Smooth muscle cell (in vitro differentiated cells): ENCODE measurements around the gene BORCS8. TPM values are rescaled to one million over a fixed set of nuclear protein-coding genes. Genes with fewer than 3 reads are reported as not detected.

Experiments used
- DNase-seq: peaks from one replicate; lab custom pipeline; 2025; ENCODE audit not compliant: unreplicated experiment; lab: John Stamatoyannopoulos, UW
- H2AFZ ChIP-seq: fragments of 200-600 bp; sonication (generic); 2 replicates; pipeline ENCODE4 v1.6.0; 2016; ENCODE audit warnings: antibody characterized with exemption, low read depth, mild to moderate bottlenecking
- H3F3A ChIP-seq: fragments of 200-600 bp; sonication (generic); 2 replicates; pipeline ENCODE4 v1.6.0; 2017; ENCODE audit warnings: antibody characterized with exemption, low read depth
- H3K27ac ChIP-seq: fragments of 200-600 bp; sonication (generic); 2 replicates; pipeline ENCODE4 v1.5.1; 2016; ENCODE audit warnings: low read depth, mild to moderate bottlenecking
- H3K27me3 ChIP-seq: fragments of 200-600 bp; sonication (generic); 2 replicates; pipeline ENCODE4 v1.6.1; 2016; ENCODE audit warnings: low read depth, mild to moderate bottlenecking
- H3K36me3 ChIP-seq: fragments of 200-600 bp; sonication (generic); 2 replicates; pipeline ENCODE4 v1.5.1; 2016; ENCODE audit warnings: low read depth
- H3K4me1 ChIP-seq: fragments of 200-600 bp; sonication (generic); 2 replicates; pipeline ENCODE4 v1.5.1; 2016; ENCODE audit warnings: low read depth
- H3K4me2 ChIP-seq: fragments of 200-600 bp; sonication (generic); 2 replicates; pipeline ENCODE4 v1.6.0; 2016; ENCODE audit warnings: mild to moderate bottlenecking
- H3K4me3 ChIP-seq: fragments of 200-600 bp; sonication (generic); 2 replicates; pipeline ENCODE4 v1.5.1; 2016; ENCODE audit warnings: mild to moderate bottlenecking
- H3K79me2 ChIP-seq: fragments of 200-600 bp; sonication (generic); 2 replicates; pipeline ENCODE4 v1.6.0; 2016; ENCODE audit warnings: low read depth, mild to moderate bottlenecking
- H3K9ac ChIP-seq: fragments of 200-600 bp; sonication (generic); 2 replicates; pipeline ENCODE4 v1.6.0; 2016; ENCODE audit warnings: low read depth
- H3K9me3 ChIP-seq: fragments of 200-600 bp; sonication (generic); replicated peaks from 2 replicates; pipeline ENCODE4 v1.5.1; 2016; ENCODE audit warnings: low read depth
- H4K20me1 ChIP-seq: fragments of 200-600 bp; sonication (generic); 2 replicates; pipeline ENCODE4 v1.6.0; 2016; ENCODE audit warnings: low read depth
- WGBS: methylation state at CpG from one replicate; pipeline ENCODE4 v1.1.7; 2016; ENCODE audit warnings: low lambda C conversion rate; 5-methylcytosine and 5-hydroxymethylcytosine counted together
- polyA plus RNA-seq: library from polyadenylated mRNA; unstranded; fragments of >200 nt; fragmentation: Nextera tagmentation; extraction: Ambion mirVana; gene quantifications from 2 replicates; pipeline ENCODE4 v1.2.1, GENCODE V29; 2016
- total RNA-seq: library from RNA; depleted of rRNA; stranded (reverse); fragments of >200 nt; gene quantifications from 2 replicates; pipeline ENCODE4 v1.2.3, GENCODE V29; 2014
- TF ChIP-seq, protein P1 (sequence below): fragments of 200-600 bp; sonication (generic); IDR thresholded peaks from 2 replicates; pipeline ENCODE4 v1.5.1; 2017; ENCODE audit warnings: borderline replicate concordance, mild to moderate bottlenecking, antibody characterized with exemption; ENCODE audit not compliant: insufficient read depth, poor library complexity, severe bottlenecking

The BORCS8 gene
- total and polyA plus RNA-seq, 2 experiments from 2014 or later: 10.0 to 15.7 TPM

DNA sequence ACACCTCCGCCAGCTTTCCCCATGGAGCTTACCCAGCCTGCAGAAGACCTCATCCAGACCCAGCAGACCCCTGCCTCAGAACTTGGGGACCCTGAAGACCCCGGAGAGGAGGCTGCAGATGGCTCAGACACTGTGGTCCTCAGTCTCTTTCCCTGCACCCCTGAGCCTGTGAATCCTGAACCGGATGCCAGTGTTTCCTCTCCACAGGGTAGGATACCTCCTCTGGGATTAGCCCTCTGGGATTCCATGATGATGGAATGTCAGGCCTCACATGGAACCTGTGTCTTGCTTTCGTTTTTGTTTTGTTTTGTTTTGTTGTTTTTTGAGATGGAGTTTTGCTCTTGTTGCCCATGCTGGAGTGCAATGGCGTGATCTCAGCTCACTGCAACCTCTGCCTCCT is 2.0 kb upstream of the BORCS8 start:
- no peak for DNase-seq
- Histone ChIP-seq H3K4me2 (no peak overlapping the region), H3K9me3 (no peaks in the 10 kb centered on the region), H4K20me1 (no peaks in the 10 kb centered on the region), H3K4me1 (peaks cover 8% of the 10 kb centered on the region), H2AFZ (no peak overlapping the region), H3K79me2 (peaks cover 29% of the 10 kb centered on the region), H3F3A (no peaks in the 10 kb centered on the region), H3K27me3 (no peaks in the 10 kb centered on the region), H3K4me3 (no peak overlapping the region), H3K36me3 (no peaks in the 10 kb centered on the region), H3K27ac (no peak overlapping the region), H3K9ac (no peak overlapping the region)
- TF ChIP-seq, protein P1, sequence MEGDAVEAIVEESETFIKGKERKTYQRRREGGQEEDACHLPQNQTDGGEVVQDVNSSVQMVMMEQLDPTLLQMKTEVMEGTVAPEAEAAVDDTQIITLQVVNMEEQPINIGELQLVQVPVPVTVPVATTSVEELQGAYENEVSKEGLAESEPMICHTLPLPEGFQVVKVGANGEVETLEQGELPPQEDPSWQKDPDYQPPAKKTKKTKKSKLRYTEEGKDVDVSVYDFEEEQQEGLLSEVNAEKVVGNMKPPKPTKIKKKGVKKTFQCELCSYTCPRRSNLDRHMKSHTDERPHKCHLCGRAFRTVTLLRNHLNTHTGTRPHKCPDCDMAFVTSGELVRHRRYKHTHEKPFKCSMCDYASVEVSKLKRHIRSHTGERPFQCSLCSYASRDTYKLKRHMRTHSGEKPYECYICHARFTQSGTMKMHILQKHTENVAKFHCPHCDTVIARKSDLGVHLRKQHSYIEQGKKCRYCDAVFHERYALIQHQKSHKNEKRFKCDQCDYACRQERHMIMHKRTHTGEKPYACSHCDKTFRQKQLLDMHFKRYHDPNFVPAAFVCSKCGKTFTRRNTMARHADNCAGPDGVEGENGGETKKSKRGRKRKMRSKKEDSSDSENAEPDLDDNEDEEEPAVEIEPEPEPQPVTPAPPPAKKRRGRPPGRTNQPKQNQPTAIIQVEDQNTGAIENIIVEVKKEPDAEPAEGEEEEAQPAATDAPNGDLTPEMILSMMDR: no peak
- WGBS: 96% methylated on average over 5 of the region's 5 CpGs

DNA sequence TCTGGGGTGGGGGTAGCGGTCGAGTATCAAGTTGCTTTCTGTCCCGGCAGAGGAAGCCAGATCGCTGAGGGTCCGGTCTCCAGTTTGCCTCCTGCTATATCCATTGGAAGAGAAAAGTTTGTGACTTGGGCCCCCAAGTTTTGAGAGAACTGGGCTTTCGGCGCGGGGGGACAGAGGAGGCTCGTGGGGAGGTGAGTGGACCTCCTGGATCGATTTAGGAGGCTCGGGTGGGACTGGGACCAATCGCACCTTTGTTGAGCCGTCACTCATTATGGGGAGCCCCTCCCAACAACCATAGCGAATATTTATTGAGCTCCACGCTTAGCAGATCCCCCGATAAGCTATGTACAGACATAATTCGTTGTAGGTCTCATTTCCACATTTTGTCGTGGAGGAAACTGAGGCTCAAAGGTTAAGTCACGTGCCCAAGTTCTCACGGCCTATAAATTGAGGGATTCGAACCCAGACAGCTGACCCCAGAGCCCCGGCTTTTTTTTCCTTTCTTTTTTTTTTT is 1.0 kb upstream of the BORCS8 start:
- H2AFZ ChIP-seq: peak overlapping the region; percentile 88
- WGBS: 6% methylated on average over 22 of the region's 22 CpGs
- peaks cover 29% of the 10 kb centered on the region for H3K79me2 ChIP-seq
- H3K27ac ChIP-seq: no peak overlapping the region
- peaks cover 8% of the 10 kb centered on the region for H3K4me1 ChIP-seq
- no peak for DNase-seq
- no peaks in the 10 kb centered on the region for H3K36me3 ChIP-seq
- no peaks in the 10 kb centered on the region for H3K9me3 ChIP-seq
- peak overlapping the region; percentile 80 for H3K9ac ChIP-seq
- peak overlapping the region; percentile 100 for H3K4me3 ChIP-seq
- TF ChIP-seq, protein P1: no peak
- no peaks in the 10 kb centered on the region for H3F3A ChIP-seq
- no peaks in the 10 kb centered on the region for H3K27me3 ChIP-seq
- no peaks in the 10 kb centered on the region for H4K20me1 ChIP-seq
- H3K4me2 ChIP-seq: peak overlapping the region; percentile 89

DNA sequence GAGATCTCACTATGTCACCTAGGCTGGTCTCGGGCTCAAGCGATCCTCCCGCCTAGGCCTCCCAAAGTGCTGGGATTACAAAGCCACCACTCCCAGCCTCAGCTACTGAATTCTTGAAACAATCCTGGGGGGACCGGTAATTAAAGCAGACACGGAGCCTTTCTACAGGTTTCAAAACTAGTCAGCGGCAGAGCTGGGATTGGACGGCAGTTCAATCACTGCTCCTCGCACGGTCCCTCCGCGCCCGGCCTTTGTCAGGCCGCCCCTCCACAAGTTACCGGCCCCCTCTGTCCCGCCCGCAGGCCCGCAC is 229 bp downstream of the BORCS8 start:
- peak overlapping the region; percentile 98 for H2AFZ ChIP-seq
- no peaks in the 10 kb centered on the region for H3K9me3 ChIP-seq
- TF ChIP-seq, protein P1: no peak
- peaks cover 29% of the 10 kb centered on the region for H3K79me2 ChIP-seq
- no peaks in the 10 kb centered on the region for H3F3A ChIP-seq
- H3K9ac ChIP-seq: peak overlapping the region; percentile 98
- H3K4me3 ChIP-seq: peak overlapping the region; percentile 100
- H3K4me2 ChIP-seq: peak overlapping the region; percentile 98
- H3K4me1 ChIP-seq: peaks cover 8% of the 10 kb centered on the region
- H3K27ac ChIP-seq: peak overlapping the region; percentile 98
- H3K36me3 ChIP-seq: no peaks in the 10 kb centered on the region
- H4K20me1 ChIP-seq: no peaks in the 10 kb centered on the region
- WGBS: 2% methylated on average over 17 of the region's 17 CpGs
- no peaks in the 10 kb centered on the region for H3K27me3 ChIP-seq
- DNase-seq: no peak

DNA sequence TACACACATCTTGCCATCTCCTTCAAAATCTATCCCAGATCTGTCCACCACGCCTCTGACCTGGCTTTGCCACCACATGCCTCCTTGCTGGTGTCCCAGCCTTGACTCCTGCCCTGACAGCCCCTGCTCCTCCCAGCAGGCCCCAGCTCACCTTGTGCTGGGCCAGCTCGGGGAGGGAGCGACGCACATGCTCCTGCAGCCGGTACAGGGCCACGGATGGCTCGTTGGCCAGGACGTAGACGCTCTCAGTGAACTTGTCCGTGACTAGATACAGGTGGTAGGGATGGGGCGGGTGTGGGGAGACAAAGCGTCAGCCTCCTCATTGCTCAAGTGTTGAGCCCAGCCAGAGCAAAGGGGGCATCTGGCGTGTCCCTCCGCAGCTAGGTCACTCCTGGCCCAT is 5.2 kb downstream of the BORCS8 start:
- Histone ChIP-seq H3K4me2 (no peak overlapping the region), H3F3A (no peaks in the 10 kb centered on the region), H2AFZ (no peak overlapping the region), H3K36me3 (no peaks in the 10 kb centered on the region), H3K27me3 (no peaks in the 10 kb centered on the region), H3K79me2 (peaks cover 21% of the 10 kb centered on the region), H3K27ac (no peak overlapping the region), H4K20me1 (no peaks in the 10 kb centered on the region), H3K9me3 (no peaks in the 10 kb centered on the region), H3K4me1 (peaks cover 8% of the 10 kb centered on the region), H3K9ac (no peak overlapping the region), H3K4me3 (no peak overlapping the region)
- TF ChIP-seq, protein P1: no peak
- 95% methylated on average over 14 of the region's 14 CpGs for WGBS
- DNase-seq: no peak
